Coronary artery (tissue), 2 donors: Measurements from ENCODE around the gene TLE3.

Experiments
- DNase-seq: peaks from one replicate; pipeline ENCODE4 v3.0.0-alpha.2; 2017; ENCODE audit warnings: low spot score
- H3K27ac ChIP-seq, 2 donors: fragments of 200-600 bp; sonication (generic); one replicate each; pipeline ENCODE4 v1.5.1; 2016 to 2019
- H3K4me3 ChIP-seq: fragments of 200-600 bp; sonication (generic); 2 replicates; pipeline ENCODE4 v1.5.1; 2016; ENCODE audit warnings: mild to moderate bottlenecking, moderate library complexity
- TF ChIP-seq, protein P1 (sequence below): fragments of 200-600 bp; sonication (generic); IDR thresholded peaks from one replicate; pipeline ENCODE4 v1.5.1; 2019; ENCODE audit warnings: antibody characterized with exemption

TLE3 gene

DNA sequence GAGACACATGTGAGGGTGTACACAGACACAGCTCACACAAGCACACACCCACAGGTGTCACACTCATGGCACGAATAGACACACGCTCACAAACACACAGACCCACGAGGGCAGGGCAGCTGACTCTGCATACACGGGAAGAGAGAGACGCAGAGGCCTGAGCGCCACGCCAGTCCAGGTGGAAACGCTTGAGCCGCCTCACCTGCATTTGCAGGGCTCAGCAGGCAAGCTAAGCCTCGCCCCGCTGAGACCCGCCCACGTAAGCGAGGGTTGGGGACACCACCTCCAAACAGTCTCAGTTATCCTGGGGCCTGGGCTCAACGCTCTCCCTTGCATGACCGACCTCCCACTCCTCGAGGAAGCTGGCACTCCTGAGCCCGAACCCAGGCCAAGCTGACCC, 73.2 kb downstream of the TLE3 start:
- Histone ChIP-seq H3K4me3 (peak overlapping the region; percentile 18), H3K27ac (no peak overlapping the region)
- DNase-seq, result no peak
- TF ChIP-seq, protein P1, sequence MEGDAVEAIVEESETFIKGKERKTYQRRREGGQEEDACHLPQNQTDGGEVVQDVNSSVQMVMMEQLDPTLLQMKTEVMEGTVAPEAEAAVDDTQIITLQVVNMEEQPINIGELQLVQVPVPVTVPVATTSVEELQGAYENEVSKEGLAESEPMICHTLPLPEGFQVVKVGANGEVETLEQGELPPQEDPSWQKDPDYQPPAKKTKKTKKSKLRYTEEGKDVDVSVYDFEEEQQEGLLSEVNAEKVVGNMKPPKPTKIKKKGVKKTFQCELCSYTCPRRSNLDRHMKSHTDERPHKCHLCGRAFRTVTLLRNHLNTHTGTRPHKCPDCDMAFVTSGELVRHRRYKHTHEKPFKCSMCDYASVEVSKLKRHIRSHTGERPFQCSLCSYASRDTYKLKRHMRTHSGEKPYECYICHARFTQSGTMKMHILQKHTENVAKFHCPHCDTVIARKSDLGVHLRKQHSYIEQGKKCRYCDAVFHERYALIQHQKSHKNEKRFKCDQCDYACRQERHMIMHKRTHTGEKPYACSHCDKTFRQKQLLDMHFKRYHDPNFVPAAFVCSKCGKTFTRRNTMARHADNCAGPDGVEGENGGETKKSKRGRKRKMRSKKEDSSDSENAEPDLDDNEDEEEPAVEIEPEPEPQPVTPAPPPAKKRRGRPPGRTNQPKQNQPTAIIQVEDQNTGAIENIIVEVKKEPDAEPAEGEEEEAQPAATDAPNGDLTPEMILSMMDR, result no peak

DNA sequence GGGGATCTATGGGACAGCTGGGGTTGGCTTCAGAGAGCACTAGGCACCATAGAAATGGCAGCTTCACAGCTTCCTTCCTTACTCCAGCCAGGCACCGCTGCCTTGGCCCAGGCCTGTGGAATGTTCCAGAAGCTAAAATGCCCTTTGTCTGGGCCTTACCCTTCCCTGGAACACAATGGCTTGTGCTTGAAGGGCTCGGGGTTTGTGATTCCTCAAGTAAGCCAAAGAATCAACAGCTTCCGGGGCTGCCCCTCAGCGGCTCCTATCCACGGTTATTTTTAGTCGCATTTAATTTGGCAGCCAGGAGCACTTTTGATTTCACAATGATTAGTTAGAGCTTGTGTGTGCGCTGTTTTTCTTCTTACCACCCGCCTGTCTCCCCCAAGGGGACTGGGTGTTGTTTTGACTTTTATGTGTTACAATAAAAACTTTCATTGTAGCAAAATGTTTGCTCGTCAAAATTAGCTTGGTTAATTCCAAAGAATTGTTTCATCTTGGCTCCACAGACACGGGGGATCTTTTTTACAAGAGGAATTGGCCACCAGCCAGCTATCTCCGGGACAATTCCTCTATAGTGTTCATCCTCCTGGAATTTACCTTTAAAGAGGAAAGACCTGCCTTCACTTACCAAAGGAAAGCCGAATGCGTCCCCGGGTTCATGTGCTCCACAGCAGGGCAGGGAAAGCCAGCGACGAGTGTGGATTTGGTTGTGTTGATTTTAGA, 73.8 kb downstream of the TLE3 start:
- Histone ChIP-seq H3K4me3 (peak overlapping the region; percentile 18), H3K27ac (peak overlapping the region in 1 of 2 donors; percentile 36)
- TF ChIP-seq, protein P1, result no peak
- no peak for DNase-seq

DNA sequence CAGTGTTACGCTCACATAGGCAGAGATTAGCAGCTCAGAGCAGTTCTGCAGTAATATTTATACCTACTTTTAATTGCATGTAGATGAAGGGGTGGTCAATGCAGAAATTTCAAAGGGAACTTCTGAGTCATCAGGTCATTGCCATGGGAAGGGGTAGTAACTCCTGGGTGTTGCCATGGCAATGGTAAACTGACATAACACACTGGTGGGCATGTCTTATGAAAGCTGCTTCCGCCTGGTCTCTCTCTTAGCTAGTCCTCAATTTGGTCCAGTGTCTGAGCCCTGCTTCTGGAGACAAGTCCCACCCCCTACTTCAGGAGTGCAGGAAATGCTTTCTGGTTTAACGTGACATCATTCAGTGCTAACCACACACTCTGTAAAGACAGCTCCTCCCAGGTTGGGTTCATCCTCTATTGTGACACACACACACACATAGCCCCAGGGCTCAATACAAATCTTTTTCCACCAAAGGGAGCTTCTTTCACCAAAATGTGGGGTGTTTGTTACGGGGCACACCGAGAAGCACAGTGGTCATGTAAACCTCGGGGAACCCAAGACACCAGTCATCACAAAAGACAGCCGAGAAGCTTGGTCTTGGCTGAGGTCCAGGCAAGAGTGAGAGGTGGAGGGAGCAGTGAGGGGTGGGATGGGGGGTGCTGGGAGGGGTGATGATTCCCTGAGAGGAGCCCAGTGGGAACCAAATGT, 74.5 kb downstream of the TLE3 start:
- Histone ChIP-seq H3K27ac (peak overlapping the region in 1 of 2 donors; percentile 36), H3K4me3 (peak overlapping the region; percentile 18)
- TF ChIP-seq, protein P1, result no peak
- no peak for DNase-seq

DNA sequence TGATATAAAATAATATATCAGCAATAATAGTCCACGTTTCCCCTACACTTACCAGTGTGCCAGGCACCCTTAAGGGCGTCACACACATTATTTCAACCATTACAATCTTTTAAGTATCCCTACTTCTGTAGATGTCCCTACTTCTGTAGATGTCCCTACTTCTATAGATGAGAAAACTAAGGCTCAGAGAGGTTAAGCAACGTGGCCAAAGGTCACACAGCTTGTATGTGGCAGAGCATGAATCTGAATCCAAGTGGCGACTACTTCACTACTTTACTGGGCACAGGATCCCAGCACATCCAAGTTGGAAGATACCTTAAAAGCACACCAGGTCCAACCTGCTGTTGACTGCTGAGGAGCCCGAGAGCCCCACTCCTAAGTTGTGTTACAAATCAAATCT, 77.5 kb downstream of the TLE3 start:
- H3K4me3 ChIP-seq, result no peak overlapping the region
- TF ChIP-seq, protein P1, result no peak
- no peak overlapping the region for H3K27ac ChIP-seq
- no peak for DNase-seq

DNA sequence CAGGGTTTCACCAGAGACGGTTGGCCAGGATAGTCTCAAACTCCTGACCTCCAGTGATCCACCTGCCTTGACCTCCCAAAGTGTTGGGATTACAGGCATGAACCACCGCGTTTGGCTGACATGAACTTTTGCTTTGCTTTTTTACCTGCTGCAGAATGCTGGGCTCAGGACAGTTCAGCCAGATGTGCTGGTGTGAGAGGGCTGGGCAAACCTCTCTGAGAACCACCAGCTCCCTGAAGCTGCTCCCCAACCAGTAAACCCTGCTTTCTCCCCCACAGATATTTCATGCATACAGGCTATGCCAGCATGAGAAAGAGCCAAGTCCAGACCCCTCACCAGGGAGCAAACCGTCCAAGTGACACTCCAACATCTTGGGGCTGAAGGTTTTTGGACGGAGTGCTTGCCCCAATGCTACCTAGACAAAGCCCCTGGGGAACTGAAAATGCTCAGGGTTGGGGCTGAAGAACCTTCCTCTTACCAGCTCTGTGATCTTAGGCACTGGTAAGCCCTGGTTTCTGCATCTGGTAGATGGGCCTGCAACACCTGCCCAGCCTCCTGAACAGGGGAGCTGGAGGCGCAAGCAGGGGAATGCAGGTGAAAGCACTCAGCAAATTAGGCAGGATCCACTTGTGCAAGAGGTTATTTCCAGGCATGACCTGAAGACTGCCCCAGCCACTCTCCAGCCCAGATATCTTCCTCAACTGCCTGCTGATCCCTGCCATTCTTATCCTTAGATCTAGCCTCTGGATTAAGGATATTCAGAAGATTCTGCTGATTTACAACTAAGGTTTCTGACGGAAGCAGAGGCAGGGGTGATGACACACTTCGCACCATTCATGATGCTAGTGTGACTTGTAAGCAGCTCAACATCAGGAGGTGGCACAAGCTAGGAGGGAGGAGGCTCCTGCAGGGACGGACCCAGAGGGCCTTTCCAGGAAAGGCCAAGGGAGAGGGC, 78.8 kb downstream of the TLE3 start:
- no peak for DNase-seq
- Histone ChIP-seq H3K4me3 (no peak overlapping the region), H3K27ac (no peak overlapping the region)
- TF ChIP-seq, protein P1, result no peak

DNA sequence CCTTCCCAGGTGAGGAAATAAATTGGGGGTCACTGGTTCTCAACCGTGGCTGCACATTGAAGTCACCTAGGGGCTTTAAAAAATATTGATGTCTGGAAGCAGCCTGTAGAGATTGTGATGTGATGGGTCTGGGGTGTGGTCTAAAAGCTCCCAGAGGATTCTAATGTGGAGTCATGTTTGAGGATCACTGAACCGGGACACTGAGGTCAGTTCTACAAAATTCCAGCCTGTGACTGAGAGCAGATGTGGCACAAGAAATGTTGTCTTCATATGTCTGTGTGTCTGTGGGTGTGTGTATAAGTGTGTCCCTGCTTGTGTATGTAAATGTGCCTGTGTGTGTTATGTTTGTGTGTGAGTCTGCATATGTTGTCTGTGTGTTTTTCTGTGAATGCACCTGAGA, 79.9 kb downstream of the TLE3 start:
- TF ChIP-seq, protein P1, result no peak
- no peak for DNase-seq
- Histone ChIP-seq H3K27ac (no peak overlapping the region), H3K4me3 (no peak overlapping the region)
